Measurements from ENCODE around the gene PSMC4.
"Not testable (repeated sequence)": the region's sequence is repeated elsewhere in the genome, so short reads cannot be mapped to it uniquely, and the experiment has no call there.

PSMC4 gene

GRCh38 chr19:39953915-39954314 lies 17.1 kb upstream of the PSMC4 start:
- H3F3A ChIP-seq (ENCODE audit: low read depth), result no peaks in the 10 kb centered on the region
- no peak overlapping the region for H2AFZ ChIP-seq (ENCODE audit: low read length)
- no peaks in the 10 kb centered on the region for H4K20me1 ChIP-seq (ENCODE audit: insufficient read depth, low read length, poor library complexity, severe bottlenecking)
- peak overlapping the region; percentile 53 for H3K4me2 ChIP-seq (ENCODE audit: low read depth, low read length, poor library complexity, severe bottlenecking)
- peak overlapping the region; percentile 2 for H3K9ac ChIP-seq (ENCODE audit: low read depth, low read length, poor library complexity, severe bottlenecking)
- peak overlapping the region; percentile 53 for H3K4me3 ChIP-seq (ENCODE audit: low read length, poor library complexity, severe bottlenecking)
- H3K27me3 ChIP-seq (ENCODE audit: insufficient read depth, low read length, poor library complexity, severe bottlenecking), result no peaks in the 10 kb centered on the region
- peaks cover 49% of the 10 kb centered on the region for H3K4me1 ChIP-seq (ENCODE audit: insufficient read depth, low read length, poor library complexity, severe bottlenecking)
- TF ChIP-seq, protein P1, sequence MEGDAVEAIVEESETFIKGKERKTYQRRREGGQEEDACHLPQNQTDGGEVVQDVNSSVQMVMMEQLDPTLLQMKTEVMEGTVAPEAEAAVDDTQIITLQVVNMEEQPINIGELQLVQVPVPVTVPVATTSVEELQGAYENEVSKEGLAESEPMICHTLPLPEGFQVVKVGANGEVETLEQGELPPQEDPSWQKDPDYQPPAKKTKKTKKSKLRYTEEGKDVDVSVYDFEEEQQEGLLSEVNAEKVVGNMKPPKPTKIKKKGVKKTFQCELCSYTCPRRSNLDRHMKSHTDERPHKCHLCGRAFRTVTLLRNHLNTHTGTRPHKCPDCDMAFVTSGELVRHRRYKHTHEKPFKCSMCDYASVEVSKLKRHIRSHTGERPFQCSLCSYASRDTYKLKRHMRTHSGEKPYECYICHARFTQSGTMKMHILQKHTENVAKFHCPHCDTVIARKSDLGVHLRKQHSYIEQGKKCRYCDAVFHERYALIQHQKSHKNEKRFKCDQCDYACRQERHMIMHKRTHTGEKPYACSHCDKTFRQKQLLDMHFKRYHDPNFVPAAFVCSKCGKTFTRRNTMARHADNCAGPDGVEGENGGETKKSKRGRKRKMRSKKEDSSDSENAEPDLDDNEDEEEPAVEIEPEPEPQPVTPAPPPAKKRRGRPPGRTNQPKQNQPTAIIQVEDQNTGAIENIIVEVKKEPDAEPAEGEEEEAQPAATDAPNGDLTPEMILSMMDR (conservative IDR thresholded peaks at IDR 0.05; ENCODE audit: low read length), result no peak
- TF ChIP-seq EZH2phosphoT487 (IDR thresholded peaks at IDR 0.05; ENCODE audit: borderline replicate concordance), result no peak
- H3K9me3 ChIP-seq (ENCODE audit: insufficient read depth, low read depth, low read length), result no peaks in the 10 kb centered on the region
- H3K79me2 ChIP-seq (ENCODE audit: insufficient read depth, low read length), result no peaks in the 10 kb centered on the region
- no peaks in the 10 kb centered on the region for H3K9me2 ChIP-seq (replicated peaks; ENCODE audit: low read depth, low read length)
- no peaks in the 10 kb centered on the region for H3K36me3 ChIP-seq (ENCODE audit: insufficient read depth, low read length)

DNA sequence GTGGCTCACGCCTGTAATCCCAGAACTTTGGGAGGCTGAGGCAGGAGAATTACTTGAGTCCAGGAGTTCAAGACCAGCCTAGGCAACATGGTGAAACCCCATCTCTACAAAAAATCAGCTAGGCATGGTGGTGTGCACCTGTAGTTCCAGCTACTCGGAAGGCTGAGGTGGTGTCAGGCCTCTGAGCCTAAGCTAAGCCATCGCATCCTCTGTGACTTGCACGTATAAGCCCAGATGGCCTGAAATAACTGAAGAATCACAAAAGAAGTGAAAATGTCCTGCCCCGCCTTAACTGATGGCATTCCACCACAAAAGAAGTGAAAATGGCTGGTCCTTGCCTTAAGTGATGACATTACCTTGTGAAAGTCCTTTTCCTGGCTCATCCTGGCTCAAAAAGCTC lies 13.1 kb upstream of the PSMC4 start:
- peaks cover 22% of the 10 kb centered on the region for H3K4me1 ChIP-seq (ENCODE audit: insufficient read depth, low read length, poor library complexity, severe bottlenecking)
- not testable (repeated sequence) for H3K36me3 ChIP-seq (ENCODE audit: insufficient read depth, low read length); H3F3A ChIP-seq (ENCODE audit: low read depth); H3K79me2 ChIP-seq (ENCODE audit: insufficient read depth, low read length); H3K4me3 ChIP-seq (ENCODE audit: low read length, poor library complexity, severe bottlenecking); H3K9me2 ChIP-seq (replicated peaks; ENCODE audit: low read depth, low read length); H3K4me2 ChIP-seq (ENCODE audit: low read depth, low read length, poor library complexity, severe bottlenecking); H2AFZ ChIP-seq (ENCODE audit: low read length); H3K27me3 ChIP-seq (ENCODE audit: insufficient read depth, low read length, poor library complexity, severe bottlenecking); H4K20me1 ChIP-seq (ENCODE audit: insufficient read depth, low read length, poor library complexity, severe bottlenecking); H3K9ac ChIP-seq (ENCODE audit: low read depth, low read length, poor library complexity, severe bottlenecking); H3K9me3 ChIP-seq (ENCODE audit: insufficient read depth, low read depth, low read length)

- H3K9me3 ChIP-seq (ENCODE audit: insufficient read depth, low read depth, low read length); H3K4me2 ChIP-seq (ENCODE audit: low read depth, low read length, poor library complexity, severe bottlenecking); H3K4me3 ChIP-seq (ENCODE audit: low read length, poor library complexity, severe bottlenecking); H4K20me1 ChIP-seq (ENCODE audit: insufficient read depth, low read length, poor library complexity, severe bottlenecking); H3K9me2 ChIP-seq (replicated peaks; ENCODE audit: low read depth, low read length); H3F3A ChIP-seq (ENCODE audit: low read depth); H2AFZ ChIP-seq (ENCODE audit: low read length); H3K79me2 ChIP-seq (ENCODE audit: insufficient read depth, low read length); H3K36me3 ChIP-seq (ENCODE audit: insufficient read depth, low read length); H3K27me3 ChIP-seq (ENCODE audit: insufficient read depth, low read length, poor library complexity, severe bottlenecking); H3K9ac ChIP-seq (ENCODE audit: low read depth, low read length, poor library complexity, severe bottlenecking): not testable (repeated sequence)
- H3K4me1 ChIP-seq (ENCODE audit: insufficient read depth, low read length, poor library complexity, severe bottlenecking), result peaks cover 13% of the 10 kb centered on the region
These were observed 12.0 kb upstream of the PSMC4 start for GRCh38 chr19:39958942-39959341.

- not testable (repeated sequence) for H4K20me1 ChIP-seq (ENCODE audit: insufficient read depth, low read length, poor library complexity, severe bottlenecking); H3K4me3 ChIP-seq (ENCODE audit: low read length, poor library complexity, severe bottlenecking); H3K4me2 ChIP-seq (ENCODE audit: low read depth, low read length, poor library complexity, severe bottlenecking); H3K4me1 ChIP-seq (ENCODE audit: insufficient read depth, low read length, poor library complexity, severe bottlenecking); H3K79me2 ChIP-seq (ENCODE audit: insufficient read depth, low read length); H3K9ac ChIP-seq (ENCODE audit: low read depth, low read length, poor library complexity, severe bottlenecking); H3K9me2 ChIP-seq (replicated peaks; ENCODE audit: low read depth, low read length); H3K9me3 ChIP-seq (ENCODE audit: insufficient read depth, low read depth, low read length); H3K27me3 ChIP-seq (ENCODE audit: insufficient read depth, low read length, poor library complexity, severe bottlenecking); H3F3A ChIP-seq (ENCODE audit: low read depth); H2AFZ ChIP-seq (ENCODE audit: low read length); H3K36me3 ChIP-seq (ENCODE audit: insufficient read depth, low read length)
These were observed 11.6 kb upstream of the PSMC4 start for GRCh38 chr19:39959407-39959806.

- H3K4me3 ChIP-seq (ENCODE audit: low read length, poor library complexity, severe bottlenecking), result no peak overlapping the region
- no peak overlapping the region for H3K9ac ChIP-seq (ENCODE audit: low read depth, low read length, poor library complexity, severe bottlenecking)
- H3K79me2 ChIP-seq (ENCODE audit: insufficient read depth, low read length), result no peaks in the 10 kb centered on the region
- no peaks in the 10 kb centered on the region for H3K27me3 ChIP-seq (ENCODE audit: insufficient read depth, low read length, poor library complexity, severe bottlenecking)
- H3F3A ChIP-seq (ENCODE audit: low read depth), result no peaks in the 10 kb centered on the region
- H3K36me3 ChIP-seq (ENCODE audit: insufficient read depth, low read length), result no peaks in the 10 kb centered on the region
- H2AFZ ChIP-seq (ENCODE audit: low read length), result no peak overlapping the region
- H3K4me2 ChIP-seq (ENCODE audit: low read depth, low read length, poor library complexity, severe bottlenecking), result no peak overlapping the region
- H4K20me1 ChIP-seq (ENCODE audit: insufficient read depth, low read length, poor library complexity, severe bottlenecking), result no peaks in the 10 kb centered on the region
- no peaks in the 10 kb centered on the region for H3K9me2 ChIP-seq (replicated peaks; ENCODE audit: low read depth, low read length)
- no peaks in the 10 kb centered on the region for H3K4me1 ChIP-seq (ENCODE audit: insufficient read depth, low read length, poor library complexity, severe bottlenecking)
- H3K9me3 ChIP-seq (ENCODE audit: insufficient read depth, low read depth, low read length), result no peaks in the 10 kb centered on the region
- TF ChIP-seq, protein P1 (conservative IDR thresholded peaks at IDR 0.05; ENCODE audit: low read length), result no peak
- no peak for TF ChIP-seq EZH2phosphoT487 (IDR thresholded peaks at IDR 0.05; ENCODE audit: borderline replicate concordance)
These were observed 7.1 kb upstream of the PSMC4 start for GRCh38 chr19:39963898-39964297.
